ENCODE results near the gene APOBEC3B. TPM values are rescaled to one million over a fixed set of nuclear protein-coding genes. Genes with fewer than 3 reads are reported as not detected.

APOBEC3B gene
- total and polyA plus RNA-seq, 2 of the 8 experiments (the other 6 are each of a cell fraction or from before 2014, with no cell fraction given) = 14.2 to 74.9 TPM

GRCh38 chr22:39041908-39042307 is 59.8 kb downstream of the APOBEC3B start (continued):
- TF ChIP-seq EP300 (IDR thresholded peaks at IDR 0.05; ENCODE audit: borderline replicate concordance in 1 of 2, low read depth in 2 of 2, low read length in 2 of 2) (no peak), NANOG (IDR thresholded peaks at IDR 0.05; ENCODE audit: insufficient read depth, low read depth, low read length, poor library complexity, severe bottlenecking) (no peak), CHD2 (IDR thresholded peaks at IDR 0.05; ENCODE audit: low read length) (no peak), HDAC2 (IDR thresholded peaks at IDR 0.05; ENCODE audit: borderline replicate concordance in 1 of 2, low read depth in 2 of 2, low read length in 2 of 2) (no peak), EGR1 (IDR thresholded peaks at IDR 0.05; ENCODE audit: borderline replicate concordance, low read depth, low read length) (no peak), BACH1 (IDR thresholded peaks at IDR 0.05; ENCODE audit: low read length) (no peak), CEBPB (IDR thresholded peaks at IDR 0.05; ENCODE audit: low read depth, low read length) (no peak)

Other genes with a start within 250 kb of the APOBEC3B start
- 10.5 and 11.7 TPM in 2 replicates for gene SUN2, start 226.3 kb upstream of the APOBEC3B start, total RNA-seq (2021; fragmentation: NEBNext Ultra II Directional; extraction: Animal tissue kit (Norgen Biotek cat#: 25700))
- 5.1 and 8.3 TPM in 2 replicates for gene SUN2, start 226.3 kb upstream of the APOBEC3B start, polyA plus RNA-seq (2011; rRNA removed)
- gene DNAL4, start 188.2 kb upstream of the APOBEC3B start, total RNA-seq (2021; fragmentation: NEBNext Ultra II Directional; extraction: Animal tissue kit (Norgen Biotek cat#: 25700)) = 7.8 and 8.8 TPM in 2 replicates
- 14.0 and 23.4 TPM in 2 replicates for gene DNAL4, start 188.2 kb upstream of the APOBEC3B start, polyA plus RNA-seq (2011; rRNA removed)
- gene NPTXR, start 138.3 kb upstream of the APOBEC3B start, total RNA-seq (2021; fragmentation: NEBNext Ultra II Directional; extraction: Animal tissue kit (Norgen Biotek cat#: 25700)) = 5.8 and 6.4 TPM in 2 replicates
- 3.7 and 4.9 TPM in 2 replicates for gene NPTXR, start 138.3 kb upstream of the APOBEC3B start, polyA plus RNA-seq (2011; rRNA removed)
- 27.5 and 28.2 TPM in 2 replicates for gene CBX6, start 110.1 kb upstream of the APOBEC3B start, total RNA-seq (2021; fragmentation: NEBNext Ultra II Directional; extraction: Animal tissue kit (Norgen Biotek cat#: 25700))
- 10.6 and 11.7 TPM in 2 replicates for gene CBX6, start 110.1 kb upstream of the APOBEC3B start, polyA plus RNA-seq (2011; rRNA removed)
- not detected in 2 replicates for gene APOBEC3A, start 24.7 kb upstream of the APOBEC3B start, total RNA-seq (2021; fragmentation: NEBNext Ultra II Directional; extraction: Animal tissue kit (Norgen Biotek cat#: 25700))
- not detected in 2 replicates for gene APOBEC3A, start 24.7 kb upstream of the APOBEC3B start, polyA plus RNA-seq (2011; rRNA removed)
- 23.3 and 23.7 TPM in 2 replicates for gene APOBEC3C, start 31.9 kb downstream of the APOBEC3B start, total RNA-seq (2021; fragmentation: NEBNext Ultra II Directional; extraction: Animal tissue kit (Norgen Biotek cat#: 25700))
- 20.3 and 22.8 TPM in 2 replicates for gene APOBEC3C, start 31.9 kb downstream of the APOBEC3B start, polyA plus RNA-seq (2011; rRNA removed)
- gene APOBEC3D, start 38.8 kb downstream of the APOBEC3B start, total RNA-seq (2021; fragmentation: NEBNext Ultra II Directional; extraction: Animal tissue kit (Norgen Biotek cat#: 25700)) = 5.5 and 7.2 TPM in 2 replicates
- 2.2 and 4.3 TPM in 2 replicates for gene APOBEC3D, start 38.8 kb downstream of the APOBEC3B start, polyA plus RNA-seq (2011; rRNA removed)
- gene APOBEC3F, start 58.5 kb downstream of the APOBEC3B start, total RNA-seq (2021; fragmentation: NEBNext Ultra II Directional; extraction: Animal tissue kit (Norgen Biotek cat#: 25700)) = 7.3 and 9.7 TPM in 2 replicates
- gene APOBEC3F, start 58.5 kb downstream of the APOBEC3B start, polyA plus RNA-seq (2011; rRNA removed) = 4.0 and 5.5 TPM in 2 replicates
- 0.94 and 2.0 TPM in 2 replicates for gene APOBEC3G, start 94.9 kb downstream of the APOBEC3B start, total RNA-seq (2021; fragmentation: NEBNext Ultra II Directional; extraction: Animal tissue kit (Norgen Biotek cat#: 25700))
- gene APOBEC3G, start 94.9 kb downstream of the APOBEC3B start, polyA plus RNA-seq (2011; rRNA removed) = 1.7 and 2.5 TPM in 2 replicates
- 0.47 and 0.48 TPM in 2 replicates for gene APOBEC3H, start 114.9 kb downstream of the APOBEC3B start, total RNA-seq (2021; fragmentation: NEBNext Ultra II Directional; extraction: Animal tissue kit (Norgen Biotek cat#: 25700))
- 0.52 and 0.56 TPM in 2 replicates for gene APOBEC3H, start 114.9 kb downstream of the APOBEC3B start, polyA plus RNA-seq (2011; rRNA removed)
- gene CBX7, start 170.3 kb downstream of the APOBEC3B start, total RNA-seq (2021; fragmentation: NEBNext Ultra II Directional; extraction: Animal tissue kit (Norgen Biotek cat#: 25700)) = 8.7 TPM in 2 replicates
- 6.9 and 12.3 TPM in 2 replicates for gene CBX7, start 170.3 kb downstream of the APOBEC3B start, polyA plus RNA-seq (2011; rRNA removed)